HG02763 (cell line): ENCODE data around the gene PDLIM4.

Source experiments
- ATAC-seq: cut with Tn5 transposase; IDR thresholded peaks from one replicate; pipeline ENCODE4 v1.9.1; 2021; ENCODE audit warnings: mild to moderate bottlenecking, moderate library complexity; ENCODE audit not compliant: unreplicated experiment

Gene PDLIM4

DNA sequence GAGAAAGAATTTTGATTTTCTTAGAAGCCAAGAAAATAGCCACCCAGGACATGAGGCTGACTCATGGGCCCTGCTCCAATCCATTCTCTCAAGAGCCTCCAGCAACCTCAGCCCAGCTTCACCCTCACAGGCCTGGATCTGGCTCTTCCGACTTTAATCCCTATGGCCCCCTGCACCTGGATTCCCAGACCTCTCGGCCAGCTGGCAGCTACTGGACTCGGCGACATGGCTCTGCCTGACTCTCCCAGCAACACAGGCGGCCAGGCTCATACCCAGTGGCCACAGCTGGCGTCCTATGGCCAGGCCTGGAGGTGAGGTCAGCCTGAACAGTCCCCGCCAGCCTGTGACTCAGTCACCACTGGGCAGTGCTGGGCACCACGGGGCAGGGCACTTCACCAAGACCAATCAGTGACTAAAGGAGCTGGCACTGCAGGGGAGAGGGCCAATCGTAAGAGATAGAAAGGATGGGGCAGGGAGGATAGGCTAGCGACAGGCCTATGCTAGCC, 6.2 kb upstream of the PDLIM4 start:
- ATAC-seq: no peak

DNA sequence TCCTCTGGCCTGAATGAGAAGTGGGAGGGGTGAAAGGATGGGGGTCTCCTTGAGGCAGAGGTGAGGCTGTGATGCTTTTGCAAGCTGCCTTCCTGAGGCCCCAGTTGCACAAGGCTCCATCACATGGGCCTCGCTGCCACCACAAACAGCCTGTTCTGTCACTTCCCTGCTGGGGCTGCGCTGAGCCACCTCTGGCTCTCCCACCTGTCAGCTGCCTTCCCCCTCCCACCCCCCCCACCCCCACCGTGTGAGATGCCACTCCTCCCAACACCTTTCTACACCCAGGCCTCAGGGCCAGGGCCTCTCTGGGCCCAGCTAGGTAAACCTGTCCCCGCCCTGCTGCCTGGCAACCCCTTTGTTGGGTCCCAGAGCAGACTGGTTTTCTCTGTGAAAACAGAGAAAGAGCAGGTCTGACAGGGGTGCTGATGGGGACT, 4.5 kb upstream of the PDLIM4 start:
- ATAC-seq: no peak

DNA sequence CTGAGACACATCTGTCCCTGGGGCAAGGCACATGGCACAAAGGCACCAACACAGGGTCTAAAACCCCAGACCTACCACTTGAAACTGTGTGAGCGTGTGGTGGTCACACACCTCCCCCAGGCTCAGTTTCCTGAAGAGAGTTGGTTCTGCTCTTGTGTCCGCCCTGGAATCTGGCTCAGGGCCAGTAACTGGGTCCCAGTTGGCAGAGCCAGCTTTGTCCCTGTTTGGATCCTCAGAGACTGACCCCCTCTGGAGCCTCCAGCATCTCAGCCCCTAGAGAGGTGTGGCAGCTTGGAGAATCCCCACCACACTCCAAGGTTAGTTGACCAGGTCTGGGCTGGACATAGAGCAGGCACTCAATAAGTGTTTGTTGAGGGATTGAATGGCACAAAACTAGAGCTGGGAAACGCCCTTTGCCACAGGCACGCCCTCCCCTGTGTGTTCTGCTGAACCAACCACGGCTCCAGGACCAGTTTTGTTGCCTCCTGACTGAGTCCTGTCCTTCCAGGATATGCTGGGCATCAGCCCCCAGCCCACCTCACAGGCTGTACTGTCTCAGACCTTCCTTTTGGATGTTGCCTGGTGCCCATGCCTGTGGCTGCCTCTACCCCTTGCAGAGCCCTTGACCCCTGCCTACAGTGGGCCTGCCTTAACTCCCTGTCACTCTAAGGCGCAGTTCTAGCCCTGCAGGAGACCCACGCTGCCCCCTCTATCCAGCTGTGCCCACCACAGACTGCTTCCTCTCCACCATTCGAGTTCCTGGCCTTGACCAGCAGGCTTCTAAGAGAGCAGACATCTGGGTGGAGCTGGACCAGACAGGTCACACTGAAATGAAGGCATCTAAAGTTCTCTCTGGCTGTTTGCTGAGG, 3.8 kb upstream of the PDLIM4 start:
- ATAC-seq: no peak

DNA sequence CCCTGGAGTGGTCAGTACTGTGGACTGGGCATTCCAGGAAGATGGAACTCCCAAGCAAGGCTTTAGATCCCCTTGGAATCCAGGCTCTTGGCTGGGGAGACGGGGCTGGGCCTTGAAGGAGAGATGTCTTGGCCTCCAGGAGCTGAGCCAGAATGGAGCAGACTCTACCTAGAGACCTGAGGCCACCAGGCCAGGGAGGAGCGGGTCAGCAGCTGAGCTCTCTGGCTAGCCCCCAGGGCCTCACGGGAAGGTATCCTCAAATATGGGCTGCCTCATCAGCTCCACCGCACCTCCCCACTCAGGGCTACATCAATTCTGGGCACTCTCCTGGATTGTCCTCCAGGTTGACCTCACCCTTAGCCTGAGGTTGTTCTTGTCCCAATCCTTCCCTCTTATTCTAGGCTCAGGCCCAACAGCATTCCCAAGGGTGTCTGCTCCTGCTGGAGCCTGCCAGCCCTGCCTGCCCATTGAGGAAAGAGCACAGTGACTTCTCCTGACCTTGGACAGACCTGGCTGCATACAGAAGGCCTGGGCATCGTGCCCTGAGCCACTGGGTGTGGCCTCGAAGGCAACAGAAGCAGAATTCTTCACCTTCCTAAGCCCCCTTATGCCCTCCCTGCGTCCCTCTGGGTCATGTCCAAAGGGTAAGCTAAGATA, 3.0 kb upstream of the PDLIM4 start:
- no peak for ATAC-seq

DNA sequence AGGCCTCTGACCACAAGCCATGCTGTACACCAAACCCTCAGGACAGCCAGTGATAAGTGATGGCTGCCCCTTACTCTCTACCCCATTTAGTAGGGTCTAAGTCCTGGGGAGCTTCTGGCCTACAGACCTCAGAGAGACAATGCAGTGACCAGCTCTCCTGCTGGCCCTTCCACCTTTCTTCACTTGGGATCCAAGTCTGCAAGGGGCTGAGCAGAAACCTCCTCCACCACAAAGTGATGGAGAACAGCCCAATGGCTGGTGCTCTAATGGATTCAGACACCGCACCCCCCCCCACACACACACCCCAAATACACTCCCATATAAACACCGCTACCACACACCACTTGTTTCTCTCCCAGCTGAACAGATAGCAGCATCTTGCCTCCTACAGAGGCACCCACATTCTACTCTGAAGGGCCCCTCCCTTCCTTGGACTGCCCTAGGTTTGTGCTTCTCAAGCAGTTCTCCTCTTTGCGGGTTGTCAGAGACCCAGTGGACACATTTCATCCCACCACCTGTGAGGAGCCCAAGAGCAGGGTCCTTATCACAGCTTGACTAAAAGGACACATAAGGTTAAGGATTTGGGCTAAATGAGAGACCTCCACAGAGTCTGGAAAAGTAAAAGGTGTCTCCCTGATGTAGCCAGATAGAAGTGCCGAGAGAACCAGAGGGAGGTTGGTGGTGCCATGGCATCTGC, 1.3 kb upstream of the PDLIM4 start:
- ATAC-seq: no peak

DNA sequence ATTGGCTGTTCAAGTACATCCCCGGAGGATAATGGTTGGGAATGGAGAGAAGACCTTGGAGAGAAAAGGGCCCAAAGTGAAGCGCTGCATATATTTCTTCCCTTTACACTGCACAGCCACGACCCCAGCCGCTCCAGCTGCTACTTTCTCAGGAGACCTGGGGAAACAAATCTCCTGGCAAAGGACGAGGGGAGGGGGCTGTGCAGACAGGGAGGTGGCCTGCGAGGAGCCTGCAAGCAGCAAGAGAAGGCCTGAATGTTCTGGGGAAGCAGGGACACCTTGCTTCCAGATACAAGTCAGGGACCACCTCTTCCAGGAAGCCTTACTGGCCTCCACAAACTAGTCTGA, 739 bp upstream of the PDLIM4 start:
- no peak for ATAC-seq

DNA sequence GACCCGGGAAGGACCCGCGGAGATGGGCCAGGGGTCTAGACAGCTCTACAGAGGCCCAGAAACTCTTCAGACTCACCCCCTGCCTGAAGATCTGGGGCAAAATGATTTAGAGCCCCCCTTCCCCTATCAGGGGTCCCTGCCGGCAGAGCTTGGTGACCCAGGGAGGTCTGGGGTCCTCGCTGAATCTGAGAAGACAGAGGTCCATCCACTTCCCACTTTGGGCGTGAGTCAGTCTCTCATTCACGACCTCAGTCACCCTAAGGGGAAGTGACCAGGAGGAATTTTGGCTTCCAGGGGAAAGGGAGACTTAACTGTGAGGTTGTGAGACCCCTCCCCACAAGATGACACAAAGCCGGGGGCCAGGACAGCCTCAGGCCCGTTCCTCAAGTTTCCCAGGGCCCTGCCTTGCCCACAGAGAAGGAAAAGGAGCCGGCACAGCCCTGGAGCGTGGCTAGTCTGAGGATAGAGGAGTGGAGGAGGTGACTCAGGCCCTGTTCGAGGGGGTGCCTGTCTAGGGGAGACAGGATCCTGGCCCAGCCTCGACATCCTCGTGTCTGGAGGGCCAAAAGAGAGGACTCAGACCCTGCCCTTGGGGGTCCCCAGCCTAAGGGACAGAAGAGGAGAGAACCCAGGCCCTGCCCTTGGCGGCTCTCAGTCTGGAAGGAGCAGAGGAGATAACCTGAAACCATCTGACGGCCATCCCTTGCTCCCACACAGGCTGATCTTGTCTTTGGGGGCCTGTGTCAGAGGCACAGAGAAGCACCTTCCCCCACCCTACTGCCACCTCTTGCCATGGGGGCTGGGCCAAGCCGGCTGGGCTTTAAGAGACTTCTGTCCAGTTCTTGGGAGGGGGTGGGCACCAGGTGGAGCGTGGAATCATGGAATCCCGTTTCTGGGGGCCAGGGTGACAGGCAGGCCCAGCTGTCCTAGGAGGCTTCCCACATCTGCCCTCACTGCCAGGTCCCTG, 889 bp downstream of the PDLIM4 start:
- no peak for ATAC-seq

DNA sequence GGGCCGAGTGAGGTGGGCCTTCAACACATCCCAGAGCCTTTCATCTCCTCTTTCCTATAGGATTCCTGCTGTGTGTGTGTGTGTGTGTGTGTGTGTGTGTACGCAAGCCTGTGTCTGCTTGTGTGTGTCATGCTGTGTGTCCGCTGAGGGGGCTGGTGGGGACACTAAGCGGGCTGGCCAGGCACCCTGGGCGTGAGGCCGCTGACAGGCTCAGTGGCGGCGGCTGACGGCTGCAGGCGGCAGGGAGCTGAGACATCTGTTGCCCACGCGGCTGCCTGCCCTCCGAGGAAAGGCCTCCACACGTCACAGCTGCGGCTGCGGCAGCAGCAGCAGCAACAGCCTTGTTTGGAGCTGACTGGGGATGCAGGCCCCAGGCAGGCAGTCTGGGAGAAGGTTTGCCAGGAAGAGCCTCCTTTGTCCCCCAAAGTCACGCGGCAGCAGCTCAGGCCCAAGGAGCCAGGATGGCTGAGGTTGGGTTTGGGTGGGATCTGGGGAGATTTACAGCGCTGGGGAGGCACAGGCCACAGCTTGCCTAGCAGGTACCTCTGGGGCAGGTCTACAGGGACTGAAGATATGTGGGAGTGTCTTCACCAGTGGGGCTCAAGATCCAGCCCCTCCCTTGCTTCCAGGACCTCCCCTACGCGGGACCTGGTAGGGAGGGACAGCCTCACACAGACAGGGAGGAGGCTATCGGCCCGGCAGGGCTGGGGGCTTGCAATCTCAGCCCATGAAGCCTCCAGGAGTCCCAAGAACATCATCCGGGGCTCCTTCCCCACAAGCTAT, 1.8 kb downstream of the PDLIM4 start:
- no peak for ATAC-seq

DNA sequence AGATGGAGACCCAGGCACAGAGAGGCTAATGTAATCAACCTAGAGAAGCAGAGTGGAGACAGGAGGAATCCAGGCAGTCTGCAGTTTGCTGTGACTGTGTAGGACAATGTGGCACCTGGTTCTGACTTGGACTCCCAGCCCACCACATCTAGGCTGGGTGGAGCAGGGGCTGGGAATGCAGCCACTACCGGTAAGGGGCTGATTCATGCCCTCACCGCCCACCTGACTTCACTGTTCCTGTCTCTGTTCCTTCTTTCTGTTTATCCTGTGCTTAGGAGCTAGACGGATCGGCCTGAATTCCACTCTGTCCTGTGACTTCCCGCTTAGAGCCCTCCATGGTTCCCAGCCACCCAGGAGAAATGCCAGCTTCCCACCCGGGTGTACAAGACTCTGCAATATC, 2.6 kb downstream of the PDLIM4 start:
- no peak for ATAC-seq

DNA sequence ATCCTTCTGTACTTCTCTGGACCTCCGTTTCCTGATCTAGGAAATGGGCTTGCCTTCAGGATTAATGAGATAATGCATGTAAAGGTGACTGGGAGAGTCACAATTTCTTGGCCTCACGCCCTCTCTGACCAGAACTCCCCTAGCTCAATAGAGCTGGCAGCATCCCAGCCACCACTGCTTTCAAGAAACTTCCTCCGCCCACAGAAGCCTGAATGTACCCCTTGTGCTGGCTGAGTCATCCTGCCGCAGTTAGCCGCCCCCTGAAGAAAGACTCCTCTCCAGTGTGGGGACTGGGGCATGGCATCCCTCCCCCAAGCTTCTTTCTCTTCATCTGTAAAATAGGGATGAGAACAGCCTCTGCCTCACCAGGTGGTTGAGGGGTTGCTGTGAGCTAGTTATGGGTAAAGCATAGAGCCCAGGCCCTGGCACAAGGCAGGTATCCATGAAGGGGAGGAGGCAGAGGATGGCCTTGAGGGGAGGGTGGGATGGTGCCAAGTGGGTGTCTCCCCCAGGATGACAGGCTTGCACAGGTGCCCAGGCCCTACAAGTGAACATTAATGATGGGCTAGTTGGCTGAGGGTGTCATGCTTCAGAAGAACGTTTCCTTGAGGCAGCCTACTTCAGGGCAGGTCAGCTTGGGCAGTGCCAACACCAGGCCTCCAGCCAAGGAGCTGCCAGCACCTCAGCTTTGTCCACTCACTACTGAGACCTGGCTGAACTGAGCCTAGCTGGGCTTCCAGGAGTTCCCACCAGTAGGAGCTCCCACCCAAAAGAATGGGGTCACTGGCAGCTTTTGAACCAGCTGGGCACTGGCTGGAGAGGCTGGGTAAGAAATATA, 3.4 kb downstream of the PDLIM4 start:
- ATAC-seq: peak; percentile 67

DNA sequence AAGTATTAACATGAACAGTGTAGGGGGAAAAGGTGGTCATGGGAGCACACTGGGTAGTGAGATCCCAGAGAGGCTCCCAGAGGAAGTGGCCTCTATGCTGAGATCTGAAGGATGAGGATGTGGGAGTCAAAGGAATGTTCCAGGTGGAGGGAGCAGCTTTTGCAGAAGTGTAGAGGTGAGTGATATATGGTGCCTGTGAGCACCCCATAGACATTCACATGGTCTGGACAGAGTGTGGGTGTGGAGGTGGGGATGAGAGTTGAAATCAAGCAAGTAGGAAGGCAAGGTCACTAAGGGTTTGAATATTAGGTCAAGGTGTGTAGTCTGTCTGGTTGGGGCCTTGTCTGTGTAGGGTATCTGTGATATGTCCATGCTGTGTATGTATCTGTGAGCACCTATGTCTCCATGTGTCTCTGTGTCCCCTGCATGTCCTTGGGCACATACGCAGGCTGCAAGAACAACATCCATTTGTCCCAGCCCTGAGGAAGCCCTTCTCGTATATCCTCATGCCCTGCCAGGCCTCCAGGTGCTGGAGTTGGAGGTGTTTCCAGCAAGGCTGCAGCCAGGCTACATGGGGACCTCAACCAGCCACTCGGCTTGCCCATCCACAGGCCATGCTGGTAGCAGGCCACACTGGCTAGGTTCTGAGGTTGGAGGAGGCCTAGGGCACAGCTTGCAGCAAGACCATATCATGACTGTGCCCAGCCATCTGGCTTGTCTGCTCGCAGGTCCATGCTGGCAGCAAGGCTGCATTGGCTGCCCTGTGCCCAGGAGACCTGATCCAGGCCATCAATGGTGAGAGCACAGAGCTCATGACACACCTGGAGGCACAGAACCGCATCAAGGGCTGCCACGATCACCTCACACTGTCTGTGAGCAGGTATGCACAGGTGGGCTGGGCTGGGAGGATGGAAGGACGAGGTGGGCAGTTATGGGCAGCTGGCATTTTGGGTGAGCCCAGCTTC, 4.7 kb downstream of the PDLIM4 start:
- no peak for ATAC-seq

DNA sequence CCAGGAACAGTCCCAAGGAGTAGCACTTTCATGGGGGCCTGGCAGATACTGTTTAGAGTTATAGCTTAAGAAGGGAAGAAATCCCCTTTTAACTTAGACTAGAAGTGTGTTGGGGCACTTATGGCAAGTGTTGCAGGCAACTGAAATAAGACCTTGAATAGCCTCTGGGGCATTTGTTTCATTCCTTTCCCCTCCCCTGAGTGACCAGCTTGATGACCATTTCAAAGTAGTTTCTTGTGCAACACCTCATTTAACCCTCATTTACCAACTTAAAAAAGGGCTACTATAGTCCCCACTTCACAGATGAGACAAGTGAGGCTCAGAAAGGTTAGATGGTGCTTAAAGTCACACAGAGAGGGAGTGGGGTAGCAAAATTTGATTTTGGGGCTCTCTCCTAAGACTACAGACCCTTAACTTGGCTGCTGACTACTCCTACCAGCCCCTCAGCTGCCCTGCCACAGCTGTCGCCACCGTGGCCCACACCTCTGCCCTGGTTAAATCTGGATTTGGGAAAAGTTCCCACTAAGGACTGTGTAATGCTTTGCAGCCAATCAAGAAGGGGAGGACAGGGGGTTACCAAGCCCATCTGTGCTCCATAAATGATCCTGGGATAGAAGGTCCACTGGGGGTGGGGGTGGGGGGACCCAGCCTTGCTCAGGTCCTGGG, 5.5 kb downstream of the PDLIM4 start:
- no peak for ATAC-seq

DNA sequence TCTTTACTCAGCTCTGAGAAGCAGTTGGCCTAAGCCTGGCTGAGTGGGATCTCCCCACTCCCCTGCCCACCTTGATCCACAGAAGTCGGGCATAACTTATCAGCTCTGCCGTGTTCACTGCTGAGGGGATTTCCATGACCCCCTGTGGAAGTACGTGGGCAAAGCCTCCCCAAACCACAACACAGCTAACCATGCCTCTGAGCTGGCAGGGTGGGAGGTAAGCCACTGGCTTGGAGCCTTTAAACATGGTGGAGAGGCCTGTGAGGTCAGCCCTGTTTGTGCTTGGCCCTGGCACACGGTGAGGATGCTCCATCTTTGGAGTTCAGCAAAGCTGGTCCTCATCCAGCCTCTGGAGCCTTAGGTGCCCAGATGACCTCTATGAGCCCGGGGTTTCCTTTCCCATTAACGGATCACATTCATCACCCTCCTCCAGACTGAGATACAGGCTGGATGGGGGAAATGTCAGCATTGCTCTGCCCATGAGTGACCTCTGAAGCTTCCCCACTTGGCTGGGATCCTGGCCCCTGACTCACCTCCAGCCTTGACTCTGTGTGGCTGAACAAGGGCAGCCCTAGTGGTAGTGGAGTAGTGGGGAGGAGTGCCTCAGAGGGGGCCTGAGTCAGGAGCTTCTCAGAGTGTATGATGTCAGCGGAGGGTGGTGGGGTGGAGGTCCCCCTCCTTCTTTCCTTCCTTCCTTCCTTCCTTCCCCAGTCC, 6.2 kb downstream of the PDLIM4 start:
- ATAC-seq: no peak

DNA sequence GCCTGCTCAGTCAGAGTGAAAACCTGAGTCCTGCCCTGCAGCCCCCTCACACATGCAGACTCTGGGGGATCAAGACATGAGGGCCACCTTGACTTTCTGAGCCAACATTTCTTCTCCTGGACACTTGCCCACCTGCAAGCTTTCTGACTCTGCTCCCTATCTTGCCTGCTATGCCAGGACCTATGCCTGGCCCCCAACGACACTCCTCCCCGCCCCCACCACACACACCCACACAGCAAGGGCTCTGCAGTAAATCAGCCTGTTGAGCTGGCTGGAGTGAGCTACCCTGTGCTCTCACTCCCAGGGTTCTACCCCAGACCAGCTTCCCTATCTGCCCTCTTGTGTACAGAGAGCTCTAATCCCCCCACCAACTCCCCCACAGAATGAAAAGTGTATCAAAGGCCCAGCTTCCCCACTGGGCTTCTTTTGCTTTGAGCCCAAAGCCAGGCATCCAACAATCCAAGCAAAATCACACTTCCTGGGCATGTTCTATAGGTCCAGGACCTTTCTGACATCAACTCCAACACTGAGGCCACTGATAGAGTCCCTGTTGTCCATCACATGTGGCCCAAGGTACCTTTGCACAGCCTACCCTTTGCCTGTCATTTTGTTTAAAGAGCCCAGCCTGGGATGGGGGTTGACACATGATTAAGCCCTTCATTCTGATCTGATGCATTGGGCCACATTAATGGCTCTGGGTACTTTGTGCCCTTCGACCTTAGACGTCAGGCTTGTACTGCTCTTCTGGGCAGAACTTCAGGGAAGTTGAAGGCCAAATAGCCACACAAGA, 7.2 kb downstream of the PDLIM4 start:
- no peak for ATAC-seq

DNA sequence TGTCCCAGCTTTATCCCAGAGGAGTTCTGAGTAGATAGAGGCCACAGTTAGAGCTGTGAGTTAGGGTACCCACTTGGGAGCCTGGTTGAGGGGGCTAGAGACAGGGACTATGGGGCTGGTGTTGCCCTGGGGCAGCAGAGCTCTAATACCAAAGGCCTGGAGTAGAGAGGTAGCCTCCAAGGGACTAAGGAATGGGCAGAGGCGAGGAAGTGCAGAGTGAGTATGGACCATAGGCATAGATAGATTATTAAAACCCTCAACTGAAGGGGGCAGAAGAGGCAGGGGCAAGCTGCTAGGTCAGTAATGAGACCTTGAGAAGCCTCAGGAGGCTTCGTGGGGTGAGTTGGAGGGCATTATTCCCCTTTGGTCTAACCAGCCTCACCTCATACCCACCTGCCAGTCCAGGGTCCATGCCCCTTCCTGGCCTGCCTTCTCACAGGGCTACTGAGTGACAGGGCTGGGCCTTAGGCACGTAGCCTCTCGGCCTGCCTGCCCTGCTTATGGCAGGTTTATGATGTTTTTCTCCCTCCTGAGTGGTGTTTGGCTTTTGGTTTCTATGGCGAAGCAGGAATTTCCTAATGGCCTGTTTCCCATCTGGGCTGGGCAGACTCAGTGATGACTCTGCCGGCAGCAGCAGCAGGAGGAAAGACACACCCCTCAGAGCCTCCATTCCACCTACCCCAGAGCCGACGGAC, 8.0 kb downstream of the PDLIM4 start:
- no peak for ATAC-seq
